HepG2 (cell line): ENCODE measurements around the gene MEIOB. TPM values are rescaled to one million over a fixed set of nuclear protein-coding genes. Genes with fewer than 3 reads are reported as not detected.

Experiments used
- CENPT ChIP-seq: sonication (generic); formaldehyde crosslinking; IDR thresholded peaks from 2 replicates; pipeline ENCODE4 v1.8.0; 2022; ENCODE audit warnings: low read depth, mild to moderate bottlenecking, moderate library complexity, missing genetic modification reagents
- EHMT2 ChIP-seq: fragments of 200-600 bp; sonication (generic); IDR thresholded peaks from 2 replicates; pipeline ENCODE4 v1.7.0; 2017; ENCODE audit warnings: antibody characterized with exemption, low read depth, low read length, borderline replicate concordance
- MED1 ChIP-seq: sonication (generic); formaldehyde crosslinking; IDR thresholded peaks from 2 replicates; pipeline ENCODE4 v1.4.0; 2020; ENCODE audit warnings: missing genetic modification reagents
- NFE2L1 ChIP-seq: sonication (generic); formaldehyde crosslinking; IDR thresholded peaks from 2 replicates; pipeline ENCODE4 v1.4.0; 2020; ENCODE audit warnings: missing genetic modification reagents, mild to moderate bottlenecking, borderline replicate concordance
- NFYB ChIP-seq: sonication (generic); formaldehyde crosslinking; IDR thresholded peaks from 2 replicates; pipeline ENCODE4 v1.4.0; 2020; ENCODE audit warnings: missing genetic modification reagents
- SRSF1 ChIP-seq: fragments of 200-400 bp; formaldehyde crosslinking; optimal IDR thresholded peaks from 2 replicates; pipeline ENCODE3; 2017; ENCODE audit warnings: mild to moderate bottlenecking, low read depth, low read length, moderate library complexity
- XBP1 ChIP-seq: sonication (generic); formaldehyde crosslinking; IDR thresholded peaks from 2 replicates; pipeline ENCODE4 v1.5.0; 2020; ENCODE audit warnings: missing genetic modification reagents
- ZBTB3 ChIP-seq: sonication (generic); formaldehyde crosslinking; IDR thresholded peaks from 2 replicates; pipeline ENCODE4 v1.4.0; 2020; ENCODE audit warnings: low read depth, mild to moderate bottlenecking, moderate library complexity, missing genetic modification reagents, borderline replicate concordance
- ZBTB39 ChIP-seq: sonication (generic); formaldehyde crosslinking; IDR thresholded peaks from 2 replicates; pipeline ENCODE4 v1.5.0; 2020; ENCODE audit warnings: missing genetic modification reagents
- ZNF12 ChIP-seq: sonication (generic); formaldehyde crosslinking; IDR thresholded peaks from 2 replicates; pipeline ENCODE4 v1.5.0; 2020; ENCODE audit warnings: missing genetic modification reagents
- polyA plus RNA-seq, 8 experiments: library from polyadenylated mRNA; depleted of rRNA in 3 of 8; stranded (reverse) in 7 of 8; unstranded in 1 of 8; fragments of >200 nt; fragmentation: Illumina TruSeq in 4 of 8; extraction: Trizol in 4 of 8; gene quantifications; 2 replicates each; pipeline versions ENCODE4 v1.2.1 to v1.2.3, GENCODE V29; 2011 to 2016; ENCODE audit warnings: low read depth in 4 of 8, missing spikeins in 1 of 8, mixed read lengths in 1 of 8; ENCODE audit not compliant: insufficient read depth in 1 of 8
- total RNA-seq, 5 experiments: library from RNA; depleted of rRNA; stranded (reverse); fragments of >200 nt; fragmentation: Illumina TruSeq; extraction: Trizol; gene quantifications; 2 replicates each; pipeline ENCODE4 v1.2.3, GENCODE V29; 2016; ENCODE audit warnings: low read depth in 1 of 5
- TF ChIP-seq, protein P1 (sequence below): sonication (generic); formaldehyde crosslinking; IDR thresholded peaks from 2 replicates; pipeline ENCODE4 v1.5.0; 2020; ENCODE audit warnings: mild to moderate bottlenecking, missing genetic modification reagents, borderline replicate concordance
- TF ChIP-seq, protein P2 (sequence below): sonication (generic); formaldehyde crosslinking; IDR thresholded peaks from 2 replicates; pipeline ENCODE4 v1.5.0; 2020; ENCODE audit warnings: missing genetic modification reagents
- TF ChIP-seq, protein P3 (sequence below): sonication (generic); formaldehyde crosslinking; IDR thresholded peaks from 2 replicates; pipeline ENCODE4 v1.5.0; 2020; ENCODE audit warnings: missing genetic modification reagents, mild to moderate bottlenecking, borderline replicate concordance
- TF ChIP-seq, protein P4 (sequence below): sonication (generic); formaldehyde crosslinking; IDR thresholded peaks from 2 replicates; pipeline ENCODE4 v1.5.1; 2020; ENCODE audit warnings: mild to moderate bottlenecking, missing genetic modification reagents

The MEIOB gene
- total and polyA plus RNA-seq, 2 of the 13 experiments (the other 11 are each of a cell fraction or from before 2014, with no cell fraction given), result 0.17 TPM; not detected in 1

GRCh38 chr16:1823821-1824220 is 48.1 kb downstream of the MEIOB start (continued):
- TF ChIP-seq ZBTB3 (CRISPR knock-in tag), result no peak
- TF ChIP-seq SRSF1, result no peak
- TF ChIP-seq XBP1 (CRISPR knock-in tag), result no peak
- TF ChIP-seq, protein P1, sequence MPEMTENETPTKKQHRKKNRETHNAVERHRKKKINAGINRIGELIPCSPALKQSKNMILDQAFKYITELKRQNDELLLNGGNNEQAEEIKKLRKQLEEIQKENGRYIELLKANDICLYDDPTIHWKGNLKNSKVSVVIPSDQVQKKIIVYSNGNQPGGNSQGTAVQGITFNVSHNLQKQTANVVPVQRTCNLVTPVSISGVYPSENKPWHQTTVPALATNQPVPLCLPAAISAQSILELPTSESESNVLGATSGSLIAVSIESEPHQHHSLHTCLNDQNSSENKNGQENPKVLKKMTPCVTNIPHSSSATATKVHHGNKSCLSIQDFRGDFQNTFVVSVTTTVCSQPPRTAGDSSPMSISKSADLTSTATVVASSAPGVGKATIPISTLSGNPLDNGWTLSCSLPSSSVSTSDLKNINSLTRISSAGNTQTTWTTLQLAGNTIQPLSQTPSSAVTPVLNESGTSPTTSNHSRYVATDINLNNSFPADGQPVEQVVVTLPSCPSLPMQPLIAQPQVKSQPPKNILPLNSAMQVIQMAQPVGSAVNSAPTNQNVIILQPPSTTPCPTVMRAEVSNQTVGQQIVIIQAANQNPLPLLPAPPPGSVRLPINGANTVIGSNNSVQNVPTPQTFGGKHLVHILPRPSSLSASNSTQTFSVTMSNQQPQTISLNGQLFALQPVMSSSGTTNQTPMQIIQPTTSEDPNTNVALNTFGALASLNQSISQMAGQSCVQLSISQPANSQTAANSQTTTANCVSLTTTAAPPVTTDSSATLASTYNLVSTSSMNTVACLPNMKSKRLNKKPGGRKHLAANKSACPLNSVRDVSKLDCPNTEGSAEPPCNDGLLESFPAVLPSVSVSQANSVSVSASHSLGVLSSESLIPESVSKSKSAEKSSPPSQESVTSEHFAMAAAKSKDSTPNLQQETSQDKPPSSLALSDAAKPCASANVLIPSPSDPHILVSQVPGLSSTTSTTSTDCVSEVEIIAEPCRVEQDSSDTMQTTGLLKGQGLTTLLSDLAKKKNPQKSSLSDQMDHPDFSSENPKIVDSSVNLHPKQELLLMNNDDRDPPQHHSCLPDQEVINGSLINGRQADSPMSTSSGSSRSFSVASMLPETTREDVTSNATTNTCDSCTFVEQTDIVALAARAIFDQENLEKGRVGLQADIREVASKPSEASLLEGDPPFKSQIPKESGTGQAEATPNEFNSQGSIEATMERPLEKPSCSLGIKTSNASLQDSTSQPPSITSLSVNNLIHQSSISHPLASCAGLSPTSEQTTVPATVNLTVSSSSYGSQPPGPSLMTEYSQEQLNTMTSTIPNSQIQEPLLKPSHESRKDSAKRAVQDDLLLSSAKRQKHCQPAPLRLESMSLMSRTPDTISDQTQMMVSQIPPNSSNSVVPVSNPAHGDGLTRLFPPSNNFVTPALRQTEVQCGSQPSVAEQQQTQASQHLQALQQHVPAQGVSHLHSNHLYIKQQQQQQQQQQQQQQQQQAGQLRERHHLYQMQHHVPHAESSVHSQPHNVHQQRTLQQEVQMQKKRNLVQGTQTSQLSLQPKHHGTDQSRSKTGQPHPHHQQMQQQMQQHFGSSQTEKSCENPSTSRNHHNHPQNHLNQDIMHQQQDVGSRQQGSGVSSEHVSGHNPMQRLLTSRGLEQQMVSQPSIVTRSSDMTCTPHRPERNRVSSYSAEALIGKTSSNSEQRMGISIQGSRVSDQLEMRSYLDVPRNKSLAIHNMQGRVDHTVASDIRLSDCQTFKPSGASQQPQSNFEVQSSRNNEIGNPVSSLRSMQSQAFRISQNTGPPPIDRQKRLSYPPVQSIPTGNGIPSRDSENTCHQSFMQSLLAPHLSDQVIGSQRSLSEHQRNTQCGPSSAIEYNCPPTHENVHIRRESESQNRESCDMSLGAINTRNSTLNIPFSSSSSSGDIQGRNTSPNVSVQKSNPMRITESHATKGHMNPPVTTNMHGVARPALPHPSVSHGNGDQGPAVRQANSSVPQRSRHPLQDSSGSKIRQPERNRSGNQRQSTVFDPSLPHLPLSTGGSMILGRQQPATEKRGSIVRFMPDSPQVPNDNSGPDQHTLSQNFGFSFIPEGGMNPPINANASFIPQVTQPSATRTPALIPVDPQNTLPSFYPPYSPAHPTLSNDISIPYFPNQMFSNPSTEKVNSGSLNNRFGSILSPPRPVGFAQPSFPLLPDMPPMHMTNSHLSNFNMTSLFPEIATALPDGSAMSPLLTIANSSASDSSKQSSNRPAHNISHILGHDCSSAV (CRISPR knock-in tag), result no peak
- TF ChIP-seq CENPT, result no peak
- TF ChIP-seq ZBTB39 (CRISPR knock-in tag), result no peak
- TF ChIP-seq, protein P2, sequence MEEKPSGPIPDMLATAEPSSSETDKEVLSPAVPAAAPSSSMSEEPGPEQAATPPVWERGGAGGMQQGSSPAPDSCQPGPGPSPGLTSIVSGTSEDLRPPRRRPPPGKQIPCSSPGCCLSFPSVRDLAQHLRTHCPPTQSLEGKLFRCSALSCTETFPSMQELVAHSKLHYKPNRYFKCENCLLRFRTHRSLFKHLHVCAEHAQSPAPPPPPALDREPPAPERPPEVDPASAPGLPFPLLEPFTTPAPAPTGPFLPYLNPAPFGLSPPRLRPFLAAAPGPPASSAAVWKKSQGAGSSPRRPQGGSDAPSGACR, result 0 out of 2 replicates have a peak, but pooled peaks have one; percentile 12
- no peak for TF ChIP-seq ZNF12 (CRISPR knock-in tag)
- no peak for TF ChIP-seq NFYB (CRISPR knock-in tag)
- no peak for TF ChIP-seq EHMT2
- TF ChIP-seq, protein P3, sequence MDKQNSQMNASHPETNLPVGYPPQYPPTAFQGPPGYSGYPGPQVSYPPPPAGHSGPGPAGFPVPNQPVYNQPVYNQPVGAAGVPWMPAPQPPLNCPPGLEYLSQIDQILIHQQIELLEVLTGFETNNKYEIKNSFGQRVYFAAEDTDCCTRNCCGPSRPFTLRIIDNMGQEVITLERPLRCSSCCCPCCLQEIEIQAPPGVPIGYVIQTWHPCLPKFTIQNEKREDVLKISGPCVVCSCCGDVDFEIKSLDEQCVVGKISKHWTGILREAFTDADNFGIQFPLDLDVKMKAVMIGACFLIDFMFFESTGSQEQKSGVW (CRISPR knock-in tag), result no peak
- 0 out of 2 replicates have a peak, but pooled peaks have one; percentile 37 for TF ChIP-seq MED1 (CRISPR knock-in tag)
- TF ChIP-seq NFE2L1 (CRISPR knock-in tag), result no peak
- TF ChIP-seq, protein P4, sequence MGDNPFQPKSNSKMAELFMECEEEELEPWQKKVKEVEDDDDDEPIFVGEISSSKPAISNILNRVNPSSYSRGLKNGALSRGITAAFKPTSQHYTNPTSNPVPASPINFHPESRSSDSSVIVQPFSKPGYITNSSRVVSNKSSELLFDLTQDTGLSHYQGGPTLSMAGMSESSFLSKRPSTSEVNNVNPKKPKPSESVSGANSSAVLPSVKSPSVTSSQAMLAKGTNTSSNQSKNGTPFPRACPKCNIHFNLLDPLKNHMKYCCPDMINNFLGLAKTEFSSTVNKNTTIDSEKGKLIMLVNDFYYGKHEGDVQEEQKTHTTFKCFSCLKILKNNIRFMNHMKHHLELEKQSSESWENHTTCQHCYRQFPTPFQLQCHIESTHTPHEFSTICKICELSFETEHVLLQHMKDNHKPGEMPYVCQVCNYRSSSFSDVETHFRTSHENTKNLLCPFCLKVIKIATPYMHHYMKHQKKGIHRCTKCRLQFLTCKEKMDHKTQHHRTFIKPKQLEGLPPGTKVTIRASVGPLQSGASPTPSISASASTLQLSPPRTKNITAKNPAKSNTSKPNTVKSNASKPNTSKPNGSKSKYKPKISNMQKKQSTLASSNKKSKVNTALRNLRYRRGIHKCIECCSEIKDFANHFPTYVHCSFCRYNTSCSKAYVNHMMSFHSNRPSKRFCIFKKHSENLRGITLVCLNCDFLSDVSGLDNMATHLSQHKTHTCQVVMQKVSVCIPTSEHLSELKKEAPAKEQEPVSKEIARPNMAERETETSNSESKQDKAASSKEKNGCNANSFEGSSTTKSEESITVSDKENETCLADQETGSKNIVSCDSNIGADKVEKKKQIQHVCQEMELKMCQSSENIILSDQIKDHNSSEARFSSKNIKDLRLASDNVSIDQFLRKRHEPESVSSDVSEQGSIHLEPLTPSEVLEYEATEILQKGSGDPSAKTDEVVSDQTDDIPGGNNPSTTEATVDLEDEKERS (CRISPR knock-in tag), result no peak; the same call in 1 of the 2 replicates
